Caco-2 (cell line): ENCODE data around the gene R3HDM1. TPM values are rescaled to one million over a fixed set of nuclear protein-coding genes. Genes with fewer than 3 reads are reported as not detected.

ENCODE experiments used
- BruUV-seq: library from RNA; stranded (reverse); fragments of 400-500 nt; replicated peaks from 2 replicates; lab custom pipeline; 2021; lab: Mats Ljungman, UMichigan
- CTCF ChIA-PET: fragments of 300-600 bp; sonication (Branson Sonifier 250); formaldehyde crosslinking; loops from one replicate; lab custom pipeline; 2022; ENCODE audit warnings: antibody characterized with exemption; lab: Charles Lee
- POLR2A ChIA-PET: fragments of 300-600 bp; sonication (Branson Sonifier 250); formaldehyde crosslinking; loops from one replicate; lab custom pipeline; 2022; ENCODE audit warnings: antibody characterized with exemption; lab: Charles Lee
- DNase-seq, 2 experiments: peaks; one replicate each; pipeline versions ENCODE4 v3.0.0 to v3.0.0-alpha.2; 2020 to 2022
- H3K27me3 ChIP-seq: replicated peaks from 2 replicates; pipeline ENCODE4 v1.6.0; 2011; ENCODE audit warnings: low read length; ENCODE audit not compliant: control insufficient read depth, insufficient read depth
- H3K36me3 ChIP-seq: 2 replicates; pipeline ENCODE4 v1.5.1; 2011; ENCODE audit warnings: low read length; ENCODE audit not compliant: control insufficient read depth, insufficient read depth
- H3K4me1 ChIP-seq: fragments of 250-450 bp; sonication (Bioruptor Pico); 2 replicates; pipeline ENCODE4 v1.5.1; 2020; ENCODE audit warnings: mild to moderate bottlenecking
- H3K4me3 ChIP-seq: 2 replicates; pipeline ENCODE4 v1.5.1; 2011; ENCODE audit warnings: low read depth, mild to moderate bottlenecking, control low read depth, low read length
- H3K9me3 ChIP-seq: fragments of 250-450 bp; sonication (Bioruptor Pico); 2 replicates; pipeline ENCODE4 v1.5.1; 2020; ENCODE audit warnings: mild to moderate bottlenecking, moderate library complexity
- H3K27ac Mint-ChIP-seq: one replicate; pipeline ENCODE4 v1.8.0; 2022; ENCODE audit warnings: mixed read lengths; ENCODE audit not compliant: unreplicated experiment
- H3K27me3 Mint-ChIP-seq: one replicate; pipeline ENCODE4 v1.8.0; 2022; ENCODE audit warnings: mixed read lengths; ENCODE audit not compliant: insufficient read depth, unreplicated experiment
- H3K36me3 Mint-ChIP-seq: one replicate; pipeline ENCODE4 v1.8.0; 2022; ENCODE audit warnings: mild to moderate bottlenecking, mixed read lengths; ENCODE audit not compliant: insufficient read depth, unreplicated experiment
- H3K4me1 Mint-ChIP-seq: one replicate; pipeline ENCODE4 v1.8.0; 2022; ENCODE audit warnings: low read depth, mixed read lengths; ENCODE audit not compliant: unreplicated experiment
- H3K4me3 Mint-ChIP-seq: one replicate; pipeline ENCODE4 v1.8.0; 2022; ENCODE audit warnings: mild to moderate bottlenecking, moderate library complexity, mixed read lengths; ENCODE audit not compliant: unreplicated experiment
- H3K9me3 Mint-ChIP-seq: one replicate; pipeline ENCODE4 v1.8.0; 2022; ENCODE audit warnings: mixed read lengths; ENCODE audit not compliant: unreplicated experiment
- intact Hi-C: fragments of 100-400 bp; cut with micrococcal nuclease; formaldehyde crosslinking; loops from one replicate; pipeline ENCODE4 v1.10.0; 2022; ENCODE audit not compliant: unreplicated experiment
- total RNA-seq: library from RNA; stranded (reverse); gene quantifications from 2 replicates; pipeline ENCODE4 v1.2.3, GENCODE V29; 2022
- TF ChIP-seq, protein P1 (sequence below), 2 experiments: fragments of 200-600 bp in 1 of 2; IDR thresholded peaks; 1 replicate in 1 of 2; 2 replicates in 1 of 2; pipeline versions ENCODE4 v1.5.1 to v1.8.0; 2011 to 2022; ENCODE audit warnings: antibody characterized with exemption in 1 of 2, control low read depth in 1 of 2, inconsistent platforms in 1 of 2, low read depth in 1 of 2, low read length in 1 of 2, mild to moderate bottlenecking in 1 of 2, moderate library complexity in 1 of 2; ENCODE audit not compliant: insufficient read depth in 1 of 2, severe bottlenecking in 1 of 2, unreplicated experiment in 1 of 2

The R3HDM1 gene
- total RNA-seq, 1 experiment from 2014 or later: 44.4 TPM

DNA sequence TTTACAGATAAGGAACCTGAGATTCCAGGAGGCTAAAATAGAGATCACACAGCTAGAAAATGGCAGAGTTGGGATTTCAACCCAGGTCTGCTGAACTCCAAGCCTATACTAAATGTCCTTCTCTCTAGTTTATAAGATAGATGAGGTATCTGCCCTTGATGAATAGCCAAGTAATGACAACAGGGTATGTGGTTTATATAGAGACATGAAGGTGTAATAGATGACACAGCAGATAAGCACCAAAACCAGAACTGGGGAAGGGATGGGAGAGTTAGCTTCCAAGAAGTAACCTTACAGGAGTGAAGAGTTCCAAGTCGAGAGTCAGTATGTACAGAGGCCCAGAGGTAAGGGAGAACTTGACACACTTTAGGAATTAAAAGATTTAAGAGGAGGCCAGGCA is 105.7 kb downstream of the R3HDM1 start:
- ChIA-PET CTCF (no interaction called here), POLR2A (no interaction called here)
- Mint-ChIP-seq H3K36me3 (peaks cover 9% of the 10 kb centered on the region), H3K27me3 (no peaks in the 10 kb centered on the region), H3K4me1 (no peaks in the 10 kb centered on the region), H3K27ac (no peak overlapping the region), H3K4me3 (no peak overlapping the region), H3K9me3 (no peaks in the 10 kb centered on the region)
- Histone ChIP-seq H3K36me3 (no peaks in the 10 kb centered on the region), H3K4me3 (no peak overlapping the region), H3K9me3 (no peaks in the 10 kb centered on the region), H3K4me1 (no peaks in the 10 kb centered on the region), H3K27me3 (no peaks in the 10 kb centered on the region)
- no TSS peak for BruUV-seq
- TF ChIP-seq, protein P1, sequence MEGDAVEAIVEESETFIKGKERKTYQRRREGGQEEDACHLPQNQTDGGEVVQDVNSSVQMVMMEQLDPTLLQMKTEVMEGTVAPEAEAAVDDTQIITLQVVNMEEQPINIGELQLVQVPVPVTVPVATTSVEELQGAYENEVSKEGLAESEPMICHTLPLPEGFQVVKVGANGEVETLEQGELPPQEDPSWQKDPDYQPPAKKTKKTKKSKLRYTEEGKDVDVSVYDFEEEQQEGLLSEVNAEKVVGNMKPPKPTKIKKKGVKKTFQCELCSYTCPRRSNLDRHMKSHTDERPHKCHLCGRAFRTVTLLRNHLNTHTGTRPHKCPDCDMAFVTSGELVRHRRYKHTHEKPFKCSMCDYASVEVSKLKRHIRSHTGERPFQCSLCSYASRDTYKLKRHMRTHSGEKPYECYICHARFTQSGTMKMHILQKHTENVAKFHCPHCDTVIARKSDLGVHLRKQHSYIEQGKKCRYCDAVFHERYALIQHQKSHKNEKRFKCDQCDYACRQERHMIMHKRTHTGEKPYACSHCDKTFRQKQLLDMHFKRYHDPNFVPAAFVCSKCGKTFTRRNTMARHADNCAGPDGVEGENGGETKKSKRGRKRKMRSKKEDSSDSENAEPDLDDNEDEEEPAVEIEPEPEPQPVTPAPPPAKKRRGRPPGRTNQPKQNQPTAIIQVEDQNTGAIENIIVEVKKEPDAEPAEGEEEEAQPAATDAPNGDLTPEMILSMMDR (IDR thresholded peaks at IDR 0.05; ENCODE audit: insufficient read depth in 1 of 2, low read depth in 1 of 2, low read length in 1 of 2, severe bottlenecking in 1 of 2, unreplicated experiment in 1 of 2): no peak
- no peak for DNase-seq
- intact Hi-C loops: no loop called here

GRCh38 chr2:135637456-135638087 is 106.3 kb downstream of the R3HDM1 start:
- H3K27me3 Mint-ChIP-seq: no peaks in the 10 kb centered on the region
- H3K9me3 ChIP-seq: no peaks in the 10 kb centered on the region
- no peaks in the 10 kb centered on the region for H3K4me1 ChIP-seq
- no peaks in the 10 kb centered on the region for H3K27me3 ChIP-seq
- no peak for DNase-seq
- H3K4me3 Mint-ChIP-seq: no peak overlapping the region
- no peaks in the 10 kb centered on the region for H3K4me1 Mint-ChIP-seq
- no peaks in the 10 kb centered on the region for H3K9me3 Mint-ChIP-seq
- intact Hi-C loops: no loop called here
- ChIA-PET CTCF (no interaction called here), POLR2A (no interaction called here)
- BruUV-seq: no TSS peak
- H3K36me3 Mint-ChIP-seq: peaks cover 9% of the 10 kb centered on the region
- H3K27ac Mint-ChIP-seq: no peak overlapping the region
- H3K4me3 ChIP-seq: no peak overlapping the region
- no peaks in the 10 kb centered on the region for H3K36me3 ChIP-seq
- TF ChIP-seq, protein P1 (IDR thresholded peaks at IDR 0.05; ENCODE audit: insufficient read depth in 1 of 2, low read depth in 1 of 2, low read length in 1 of 2, severe bottlenecking in 1 of 2, unreplicated experiment in 1 of 2): no peak

GRCh38 chr2:135638825-135639224 is 107.5 kb downstream of the R3HDM1 start:
- H3K9me3 Mint-ChIP-seq: no peaks in the 10 kb centered on the region
- no peaks in the 10 kb centered on the region for H3K27me3 Mint-ChIP-seq
- Histone ChIP-seq H3K9me3 (no peaks in the 10 kb centered on the region), H3K27me3 (no peaks in the 10 kb centered on the region), H3K4me3 (no peak overlapping the region), H3K36me3 (no peaks in the 10 kb centered on the region), H3K4me1 (no peaks in the 10 kb centered on the region)
- TF ChIP-seq, protein P1 (IDR thresholded peaks at IDR 0.05; ENCODE audit: insufficient read depth in 1 of 2, low read depth in 1 of 2, low read length in 1 of 2, severe bottlenecking in 1 of 2, unreplicated experiment in 1 of 2): no peak
- intact Hi-C loops: no loop called here
- no peak overlapping the region for H3K4me3 Mint-ChIP-seq
- POLR2A ChIA-PET: no interaction called here
- BruUV-seq: no TSS peak
- DNase-seq: no peak
- H3K27ac Mint-ChIP-seq: no peak overlapping the region
- no peaks in the 10 kb centered on the region for H3K4me1 Mint-ChIP-seq
- H3K36me3 Mint-ChIP-seq: peaks cover 9% of the 10 kb centered on the region
- CTCF ChIA-PET: no interaction called here
